GM12875 (cell line): ENCODE measurements around the gene TRAF1.

Experiments
- H3K4me3 ChIP-seq: one replicate; pipeline ENCODE4 v1.5.1; 2011; ENCODE audit warnings: low read depth, low read length, control low read depth
- TF ChIP-seq, protein P1 (sequence below): IDR thresholded peaks from 2 replicates; pipeline ENCODE4 v1.5.1; 2011; ENCODE audit warnings: low read depth, mild to moderate bottlenecking, control low read depth, inconsistent platforms, low read length, moderate library complexity, borderline replicate concordance; ENCODE audit not compliant: insufficient read depth

The TRAF1 gene

DNA sequence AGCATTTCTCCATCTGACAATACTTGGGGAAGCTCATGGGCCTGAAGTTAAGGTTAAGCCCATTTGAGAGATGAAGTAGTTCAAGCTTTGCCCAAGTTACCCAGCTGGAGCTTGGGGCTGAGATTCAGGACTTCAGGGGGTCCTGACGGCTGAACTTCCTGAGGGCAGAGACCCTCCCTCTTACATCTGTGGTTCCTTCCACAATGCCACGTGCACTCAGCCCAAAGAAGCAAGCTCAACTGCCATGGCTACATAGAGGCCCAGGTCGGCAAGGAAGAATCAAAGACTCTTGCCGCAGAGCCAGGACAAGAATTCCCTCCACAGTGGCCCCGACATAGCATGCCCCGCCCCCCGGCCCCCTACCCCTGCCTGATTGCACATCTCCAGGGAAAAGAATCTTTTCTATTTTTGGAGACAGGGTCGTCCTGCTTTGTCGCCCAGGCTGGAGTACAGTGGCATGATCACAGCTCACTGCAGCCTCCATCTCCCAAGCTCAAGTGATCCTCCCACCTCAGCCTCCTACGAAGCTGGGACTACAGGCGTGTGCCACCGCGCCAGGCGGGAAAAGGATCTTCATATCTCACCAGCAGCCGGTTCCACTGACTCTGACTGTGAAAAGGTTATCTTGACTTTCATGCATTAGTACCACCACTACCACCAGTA, 58.8 kb downstream of the TRAF1 start:
- TF ChIP-seq, protein P1, sequence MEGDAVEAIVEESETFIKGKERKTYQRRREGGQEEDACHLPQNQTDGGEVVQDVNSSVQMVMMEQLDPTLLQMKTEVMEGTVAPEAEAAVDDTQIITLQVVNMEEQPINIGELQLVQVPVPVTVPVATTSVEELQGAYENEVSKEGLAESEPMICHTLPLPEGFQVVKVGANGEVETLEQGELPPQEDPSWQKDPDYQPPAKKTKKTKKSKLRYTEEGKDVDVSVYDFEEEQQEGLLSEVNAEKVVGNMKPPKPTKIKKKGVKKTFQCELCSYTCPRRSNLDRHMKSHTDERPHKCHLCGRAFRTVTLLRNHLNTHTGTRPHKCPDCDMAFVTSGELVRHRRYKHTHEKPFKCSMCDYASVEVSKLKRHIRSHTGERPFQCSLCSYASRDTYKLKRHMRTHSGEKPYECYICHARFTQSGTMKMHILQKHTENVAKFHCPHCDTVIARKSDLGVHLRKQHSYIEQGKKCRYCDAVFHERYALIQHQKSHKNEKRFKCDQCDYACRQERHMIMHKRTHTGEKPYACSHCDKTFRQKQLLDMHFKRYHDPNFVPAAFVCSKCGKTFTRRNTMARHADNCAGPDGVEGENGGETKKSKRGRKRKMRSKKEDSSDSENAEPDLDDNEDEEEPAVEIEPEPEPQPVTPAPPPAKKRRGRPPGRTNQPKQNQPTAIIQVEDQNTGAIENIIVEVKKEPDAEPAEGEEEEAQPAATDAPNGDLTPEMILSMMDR = no peak
- no peak overlapping the region for H3K4me3 ChIP-seq

DNA sequence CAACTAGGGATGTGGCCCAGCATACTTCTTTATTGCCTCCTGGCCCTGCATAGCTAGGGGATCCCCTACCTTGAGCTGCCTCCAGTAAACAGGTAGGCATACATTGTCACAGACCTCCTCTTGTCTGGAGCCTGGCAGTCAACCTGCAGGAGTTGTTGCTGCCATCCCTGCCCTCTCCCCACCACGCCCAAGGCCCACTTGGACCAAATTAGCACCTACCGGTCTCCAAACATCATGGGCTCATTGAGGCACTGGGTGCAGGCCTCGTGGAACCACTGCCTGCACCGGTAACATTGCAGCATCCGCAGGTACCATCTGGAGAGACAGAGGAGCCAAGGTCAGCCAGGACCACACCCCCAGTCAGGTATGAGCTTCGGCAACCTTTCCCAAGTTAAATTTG, 59.9 kb downstream of the TRAF1 start:
- TF ChIP-seq, protein P1 = no peak
- no peak overlapping the region for H3K4me3 ChIP-seq

DNA sequence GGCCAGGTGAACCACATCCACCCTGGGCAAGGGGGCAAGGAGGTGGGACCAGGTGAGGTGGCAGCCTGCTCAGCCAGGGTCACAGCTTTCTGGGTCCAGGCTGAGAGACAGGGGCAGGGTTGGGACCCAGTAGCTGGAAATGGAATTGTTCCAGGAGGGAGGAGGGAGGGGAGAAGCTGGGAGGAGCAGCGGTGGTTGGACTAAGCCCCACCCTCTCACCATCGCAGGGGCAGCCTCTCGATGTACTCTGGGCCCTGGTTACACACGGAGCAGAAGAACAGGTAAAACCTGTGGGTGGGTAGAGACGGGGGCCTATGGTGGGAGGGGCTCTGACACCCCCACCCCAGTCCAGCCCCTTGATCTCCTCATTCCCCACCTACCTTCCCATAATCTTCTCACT, 60.8 kb downstream of the TRAF1 start:
- H3K4me3 ChIP-seq = no peak overlapping the region
- TF ChIP-seq, protein P1 = no peak

DNA sequence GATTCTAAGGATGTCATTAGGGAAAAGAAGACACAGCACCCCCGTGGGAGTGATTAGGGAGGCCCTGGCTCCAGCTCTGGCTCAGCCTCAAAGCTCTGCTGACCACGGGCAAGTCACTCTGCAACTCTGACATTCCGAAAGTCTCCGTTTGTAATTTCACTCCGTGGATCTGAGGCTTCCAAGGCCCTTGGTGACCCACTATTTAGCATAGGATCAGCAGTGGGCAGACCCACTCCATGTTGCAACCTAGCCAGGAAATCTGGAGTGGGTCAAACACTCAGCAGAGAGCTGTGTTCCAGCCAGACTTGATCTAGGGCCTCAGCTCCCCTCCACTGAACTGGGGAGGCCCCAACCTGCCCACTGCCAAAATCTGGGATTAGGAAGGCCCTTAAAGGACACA, 61.4 kb downstream of the TRAF1 start:
- TF ChIP-seq, protein P1 = no peak
- no peak overlapping the region for H3K4me3 ChIP-seq

DNA sequence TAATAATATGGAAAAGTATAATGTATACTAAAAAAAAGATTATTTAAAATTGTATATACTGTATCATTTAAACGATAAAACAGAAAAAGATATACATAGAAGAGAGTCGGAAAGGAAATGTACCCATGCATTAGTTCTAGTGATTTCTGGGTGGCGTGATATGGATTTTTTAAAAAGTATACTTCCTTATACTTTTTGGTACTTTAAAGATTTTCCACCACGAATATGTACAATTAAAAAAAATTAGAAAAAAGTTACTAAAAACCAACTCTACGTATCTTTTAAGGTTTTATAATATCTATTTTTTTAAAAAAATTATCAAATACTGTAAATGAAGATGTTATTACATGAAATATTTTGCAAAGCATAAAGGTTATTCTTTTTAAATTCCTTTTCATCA, 61.9 kb downstream of the TRAF1 start:
- TF ChIP-seq, protein P1 = no peak

DNA sequence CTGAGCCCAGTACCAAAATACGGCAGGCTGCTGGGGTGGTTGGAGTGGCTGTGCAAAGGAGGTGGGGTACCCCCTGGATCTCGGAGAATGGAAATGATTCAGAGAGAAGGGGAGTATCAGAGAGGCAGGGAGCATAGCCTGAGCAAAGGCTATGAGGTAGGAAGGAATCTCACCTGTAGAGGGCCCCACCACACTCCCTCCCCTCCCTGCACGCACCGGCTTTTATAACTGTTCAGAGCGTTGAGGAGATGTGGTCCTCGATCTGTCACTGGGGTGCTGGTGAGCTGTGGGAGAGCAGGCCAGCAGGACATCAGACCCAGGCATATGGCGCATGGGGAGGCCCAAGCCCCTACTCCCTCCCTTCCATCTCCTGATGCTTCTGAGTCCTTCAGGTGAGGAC, 62.8 kb downstream of the TRAF1 start:
- TF ChIP-seq, protein P1 = no peak
- no peak overlapping the region for H3K4me3 ChIP-seq

More for the DNA sequence above, 61.9 kb downstream of the TRAF1 start:
- H3K4me3 ChIP-seq = no peak overlapping the region

DNA sequence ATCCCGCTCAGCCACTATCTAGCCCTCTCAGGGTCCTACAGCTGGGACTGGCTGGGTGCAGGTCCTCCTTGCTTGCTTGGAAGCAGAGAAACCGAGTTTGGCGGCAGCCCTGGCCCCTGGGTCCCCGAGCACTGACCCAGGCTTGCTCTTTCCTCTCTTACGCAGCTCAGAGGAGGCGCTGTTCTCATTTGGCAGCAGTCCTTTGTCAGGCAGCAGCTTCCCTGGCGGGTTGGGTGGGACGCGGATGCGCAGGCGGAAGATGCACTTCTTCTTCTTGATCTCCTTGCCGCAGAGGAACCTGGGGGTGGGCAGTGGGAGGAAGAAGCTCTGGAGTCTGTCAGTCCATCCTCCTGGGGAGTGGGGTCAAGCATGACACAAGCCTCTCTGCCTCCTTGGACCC, 64.1 kb downstream of the TRAF1 start:
- H3K4me3 ChIP-seq = no peak overlapping the region
- TF ChIP-seq, protein P1 = no peak
